Endothelial cell of umbilical vein (primary cell): Measurements from ENCODE around the gene FAXDC2. TPM values are rescaled to one million over a fixed set of nuclear protein-coding genes. Genes with fewer than 3 reads are reported as not detected.

ENCODE experiments used
- Bru-seq: library from RNA; stranded (reverse); fragments of 400-500 nt; gene quantifications from one replicate; lab custom pipeline; 2021; lab: Mats Ljungman, UMichigan
- BruChase-seq, 2 experiments: library from RNA; stranded (reverse); fragments of 400-500 nt; gene quantifications; one replicate each; lab custom pipeline; 2021; lab: Mats Ljungman, UMichigan
- BruUV-seq: library from RNA; stranded (reverse); fragments of 400-500 nt; replicated peaks from 2 replicates; lab custom pipeline; 2021; lab: Mats Ljungman, UMichigan
- CTCF ChIA-PET: fragments of 300-600, 350-600 bp; sonication (Branson Sonifier 250); formaldehyde crosslinking; loops from one replicate; lab custom pipeline; 2021; ENCODE audit warnings: antibody characterized with exemption, inconsistent platforms; lab: Charles Lee
- POLR2A ChIA-PET: fragments of 300-600, 350-600 bp; sonication (Branson Sonifier 250); formaldehyde crosslinking; loops from one replicate; lab custom pipeline; 2021; ENCODE audit warnings: antibody characterized with exemption, inconsistent platforms; lab: Charles Lee
- DNase-seq: peaks from one replicate; pipeline ENCODE4 v3.0.0-alpha.2; 2011; ENCODE audit warnings: low read depth, low spot score
- FAIRE-seq: peaks from 2 replicates; lab custom pipeline; 2011; peaks lifted over from hg19 to GRCh38; lab: Jason Lieb, UNC
- H2AFZ ChIP-seq: 2 replicates; pipeline ENCODE4 v1.6.0; 2012; ENCODE audit warnings: low read depth, low read length, control low read depth, inconsistent platforms
- H3K27ac ChIP-seq: 2 replicates; pipeline ENCODE4 v1.5.1; 2011; ENCODE audit warnings: low read depth, mild to moderate bottlenecking, control low read depth, low read length, moderate library complexity; ENCODE audit not compliant: insufficient read depth
- H3K27me3 ChIP-seq, 2 experiments: 2 replicates each; pipeline versions ENCODE4 v1.6.0 to v1.6.1; 2011; ENCODE audit warnings: low read length in 2 of 2, mixed read lengths in 1 of 2; ENCODE audit not compliant: control insufficient read depth in 2 of 2, insufficient read depth in 2 of 2
- H3K36me3 ChIP-seq, 2 experiments: 2 replicates in 1 of 2; 3 replicates in 1 of 2; pipeline ENCODE4 v1.5.1; 2011; ENCODE audit warnings: low read length in 2 of 2, mild to moderate bottlenecking in 1 of 2, moderate library complexity in 1 of 2; ENCODE audit not compliant: control insufficient read depth in 2 of 2, insufficient read depth in 2 of 2; ENCODE audit errors: extremely low read depth in 1 of 2
- H3K4me1 ChIP-seq: 3 replicates; pipeline ENCODE4 v1.5.1; 2011; ENCODE audit warnings: mild to moderate bottlenecking, low read length; ENCODE audit not compliant: control insufficient read depth, insufficient read depth; ENCODE audit errors: extremely low read depth
- H3K4me2 ChIP-seq: 2 replicates; pipeline ENCODE4 v1.6.1; 2011; ENCODE audit warnings: low read length, control low read depth, mixed read lengths; ENCODE audit not compliant: insufficient read depth
- H3K4me3 ChIP-seq, 3 experiments: fragments of 200-600 bp in 1 of 3; sonication (generic), shearing (Covaris generic) in 1 of 3; replicated peaks in 1 of 3; 2 replicates each; pipeline ENCODE4 v1.5.1; 2011 to 2016; ENCODE audit warnings: control low read depth in 3 of 3, low read length in 3 of 3, mild to moderate bottlenecking in 2 of 3, inconsistent platforms in 1 of 3, low read depth in 1 of 3, moderate library complexity in 1 of 3; ENCODE audit not compliant: insufficient read depth in 1 of 3
- H3K79me2 ChIP-seq: 2 replicates; pipeline ENCODE4 v1.6.0; 2012; ENCODE audit warnings: low read length, inconsistent platforms; ENCODE audit not compliant: control insufficient read depth, insufficient read depth
- H3K9ac ChIP-seq: replicated peaks from 2 replicates; pipeline ENCODE3; 2011; ENCODE audit warnings: low read length, control low read depth; ENCODE audit not compliant: insufficient read depth; ENCODE audit errors: extremely low read depth
- H3K9me1 ChIP-seq: replicated peaks from 3 replicates; pipeline ENCODE4 v1.6.0; 2011; ENCODE audit warnings: mild to moderate bottlenecking, low read length; ENCODE audit not compliant: control insufficient read depth, insufficient read depth; ENCODE audit errors: extremely low read depth
- H3K9me3 ChIP-seq: replicated peaks from 2 replicates; pipeline ENCODE4 v1.5.1; 2012; ENCODE audit warnings: low read length, inconsistent platforms; ENCODE audit not compliant: control insufficient read depth, insufficient read depth
- H4K20me1 ChIP-seq: replicated peaks from 2 replicates; pipeline ENCODE3; 2011; ENCODE audit warnings: mild to moderate bottlenecking, low read length; ENCODE audit not compliant: control insufficient read depth, insufficient read depth; ENCODE audit errors: extremely low read depth
- MYC ChIP-seq: IDR thresholded peaks from one replicate; pipeline ENCODE4 v1.6.1; 2011; ENCODE audit warnings: mild to moderate bottlenecking, low read depth, low read length
- dilution Hi-C: fragments of 300-500 bp; cut with MboI; formaldehyde crosslinking; loops from one replicate; pipeline ENCODE4 v1.15.0; 2019; ENCODE audit warnings: low sequenced_read_pairs; ENCODE audit not compliant: extremely low pct_ligation_motif_present
- intact Hi-C: fragments of 100-400 bp; cut with micrococcal nuclease; formaldehyde crosslinking; loops from one replicate; pipeline ENCODE4 v1.10.0; 2022
- long read RNA-seq: library from polyadenylated mRNA; stranded (forward); transcript quantifications from one replicate; pipeline ENCODE4 v2.0.0, GENCODE V29; 2021
- polyA minus RNA-seq, 3 experiments: library from RNA; depleted of rRNA, polyadenylated mRNA; stranded (reverse); fragments of >200 nt; gene quantifications; 1 replicate in 1 of 3; 2 replicates in 2 of 3; pipeline ENCODE4 v1.2.3, GENCODE V29; 2011
- polyA plus RNA-seq, 4 experiments: library from polyadenylated mRNA; depleted of rRNA in 3 of 4; stranded (reverse) in 3 of 4; unstranded in 1 of 4; fragments of >200 nt; gene quantifications; 2 replicates each; pipeline versions ENCODE4 v1.2.1 to v1.2.3, GENCODE V29; 2011 to 2012; ENCODE audit warnings: missing spikeins in 1 of 4
- total RNA-seq: library from RNA; stranded (reverse); gene quantifications from 2 replicates; pipeline ENCODE4 v1.2.3, GENCODE V29; 2021
- TF ChIP-seq, protein P1 (sequence below): IDR thresholded peaks from 2 replicates; pipeline ENCODE4 v1.6.1; 2011; ENCODE audit not compliant: insufficient read depth, insufficient read length

The FAXDC2 gene, protein sequence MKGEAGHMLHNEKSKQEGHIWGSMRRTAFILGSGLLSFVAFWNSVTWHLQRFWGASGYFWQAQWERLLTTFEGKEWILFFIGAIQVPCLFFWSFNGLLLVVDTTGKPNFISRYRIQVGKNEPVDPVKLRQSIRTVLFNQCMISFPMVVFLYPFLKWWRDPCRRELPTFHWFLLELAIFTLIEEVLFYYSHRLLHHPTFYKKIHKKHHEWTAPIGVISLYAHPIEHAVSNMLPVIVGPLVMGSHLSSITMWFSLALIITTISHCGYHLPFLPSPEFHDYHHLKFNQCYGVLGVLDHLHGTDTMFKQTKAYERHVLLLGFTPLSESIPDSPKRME
- total RNA-seq (5.8 and 8.3 TPM in 2 replicates), polyA plus RNA-seq (12.0 and 13.4 TPM in 2 replicates), polyA minus RNA-seq (23.7 and 32.5 TPM in 2 replicates), Bru-seq, nascent RNA (percentile 42 among the genes with signal in this experiment), BruChase-seq, experiment 1, labeled RNA remaining after a 6-hour chase (percentile 29 among the genes with signal in this experiment), BruChase-seq, experiment 2, labeled RNA remaining after a 2-hour chase (percentile 34 among the genes with signal in this experiment)
- polyA plus RNA-seq (2011; cell fraction: cytosol; rRNA removed): 6.5 and 6.9 TPM in 2 replicates
- 11.8 and 15.0 TPM in 2 replicates for polyA plus RNA-seq (2011; cell fraction: nucleus; rRNA removed)
- polyA plus RNA-seq (2012): 3.4 and 4.9 TPM in 2 replicates
- polyA minus RNA-seq (2011; cell fraction: cytosol; rRNA and poly(A)+ RNA removed): not detected
- polyA minus RNA-seq (2011; cell fraction: nucleus; rRNA and poly(A)+ RNA removed): 10.7 and 12.4 TPM in 2 replicates
- long read RNA-seq, partial matches to known transcripts: 2 of 9 reads
- long read RNA-seq, other reads (novel, unspliced or antisense): 4 of 9 reads

DNA sequence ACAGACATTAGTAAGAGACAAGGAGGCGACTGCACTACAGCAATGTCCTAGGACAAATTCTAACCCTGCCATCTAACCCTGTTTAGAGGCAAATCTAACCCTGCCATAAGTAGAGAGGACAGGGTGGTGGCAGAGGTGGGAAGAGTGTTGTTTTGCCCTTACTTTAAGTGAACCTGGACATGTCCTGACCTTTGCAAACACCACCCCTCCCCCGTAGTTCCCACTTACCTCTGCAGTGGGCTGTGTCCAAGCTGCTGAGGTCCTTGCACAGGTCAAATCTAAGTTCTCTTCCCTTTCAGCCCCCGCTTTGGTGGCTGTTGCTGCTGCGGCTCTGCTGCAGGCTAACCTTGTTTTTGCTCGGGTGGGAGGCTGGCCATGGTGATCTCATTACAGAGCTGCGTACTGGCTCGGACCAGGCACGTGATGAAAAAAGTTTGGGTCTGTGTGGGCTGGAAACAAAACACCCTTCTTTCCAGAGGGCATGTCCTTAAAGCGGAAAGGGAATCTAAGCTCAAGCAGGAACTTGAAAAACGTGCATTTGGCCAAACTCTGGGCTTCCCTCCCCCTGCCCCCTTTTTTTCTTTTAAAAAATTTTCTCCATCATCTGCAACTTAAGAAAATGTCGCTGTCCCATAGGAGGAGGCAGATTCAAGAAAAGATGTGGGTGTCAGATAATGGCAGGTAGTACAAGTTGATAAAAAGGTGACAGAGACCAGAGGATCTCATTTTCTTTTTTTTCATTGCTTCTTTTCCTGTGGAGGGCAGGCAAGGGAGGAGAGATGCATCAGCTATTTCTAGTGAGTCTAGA, at the start of gene FAXDC2:
Gene FAXDC2, minus strand, starts transcription at position 349 of the 808 bp plus-strand sequence. CDS start 12,425 bp downstream, outside the sequence.
- Histone ChIP-seq H3K4me2 (peak within 1 kb of the TSS; percentile 52), H3K4me1 (peaks cover 10% of the 10 kb centered on the region), H3K79me2 (no peaks in the 10 kb centered on the region), H3K9ac (peak within 1 kb of the TSS; percentile 24), H3K4me3 (peak within 1 kb of the TSS in 2 of 3 experiments; percentile 42 to 59), H3K9me1 (no peaks in the 10 kb centered on the region), H2AFZ (peak within 1 kb of the TSS; percentile 66), H3K36me3 (no peaks in the 10 kb centered on the region), H4K20me1 (no peaks in the 10 kb centered on the region), H3K27ac (no peak within 1 kb of the TSS), H3K9me3 (no peaks in the 10 kb centered on the region), H3K27me3 (no peaks in the 10 kb centered on the region)
- POLR2A ChIA-PET: no interaction called here
- intact Hi-C loops (loop anchor here (10.0 kb wide), 2 partner anchors 406 to 566 kb away; partner anchors contain the start of gene SAP30L), dilution Hi-C loops (no loop called here)
- FAIRE-seq (peak; percentile 90), DNase-seq (peak; percentile 87)
- no peak for TF ChIP-seq MYC
- TF ChIP-seq, protein P1, sequence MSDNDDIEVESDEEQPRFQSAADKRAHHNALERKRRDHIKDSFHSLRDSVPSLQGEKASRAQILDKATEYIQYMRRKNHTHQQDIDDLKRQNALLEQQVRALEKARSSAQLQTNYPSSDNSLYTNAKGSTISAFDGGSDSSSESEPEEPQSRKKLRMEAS: peak; percentile 57
- CTCF ChIA-PET: interaction anchor here (0.8 to 1.7 kb wide), 4 partner anchors 10 to 200 kb away, joined by 3 to 9 read pairs (median 5); no protein-coding TSS in a partner anchor
- no TSS peak for BruUV-seq
